ENCODE data around the gene RNF220. TPM values are rescaled to one million over a fixed set of nuclear protein-coding genes. Genes with fewer than 3 reads are reported as not detected.

The RNF220 gene
- total and polyA plus RNA-seq, 9 of the 15 experiments (the other 6 are each of a cell fraction or from before 2014, with no cell fraction given) = 5.1 to 117 (median 66.9) TPM

DNA sequence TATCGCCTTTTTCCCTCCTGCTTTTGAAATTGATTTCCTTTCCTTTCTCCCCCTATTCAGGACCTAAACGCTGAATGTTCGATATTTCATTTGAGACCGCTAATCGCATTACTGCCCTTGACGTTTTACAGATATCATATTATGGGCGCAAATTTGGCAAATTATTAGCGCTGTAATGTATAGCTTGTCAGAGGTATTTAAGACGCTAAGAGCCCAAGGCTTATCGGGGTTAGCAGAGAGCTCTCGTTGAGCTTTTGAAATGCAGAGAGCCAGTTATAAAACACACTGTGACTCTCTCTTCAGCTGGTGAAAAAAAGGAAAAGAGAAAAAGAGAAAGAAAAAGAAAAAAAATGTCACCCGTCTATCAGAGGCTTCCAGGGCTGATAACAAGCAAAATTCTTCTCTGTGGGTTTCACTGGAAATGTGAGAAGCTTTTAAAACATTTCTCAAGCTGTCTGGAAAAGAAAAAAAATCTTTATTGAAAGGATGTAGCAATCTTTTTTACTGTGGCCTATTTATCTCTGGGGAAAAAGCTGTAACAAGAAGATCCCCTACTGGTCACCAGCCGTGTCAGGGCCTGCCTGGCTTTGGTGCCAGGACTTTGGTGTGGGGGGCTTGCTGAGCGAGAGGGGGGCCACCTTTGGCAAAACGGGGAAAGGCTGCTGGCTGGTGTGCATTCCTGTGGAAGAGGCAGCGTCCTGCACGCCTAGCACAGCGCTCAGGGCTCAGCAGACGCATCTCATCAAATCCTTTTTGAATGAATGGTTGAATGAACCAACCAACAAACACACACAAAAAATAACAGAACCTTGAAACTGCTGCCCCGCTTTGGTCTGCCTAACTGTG, 119.8 kb downstream of the RNF220 start (continued):
- TF ChIP-seq, protein P1, sequence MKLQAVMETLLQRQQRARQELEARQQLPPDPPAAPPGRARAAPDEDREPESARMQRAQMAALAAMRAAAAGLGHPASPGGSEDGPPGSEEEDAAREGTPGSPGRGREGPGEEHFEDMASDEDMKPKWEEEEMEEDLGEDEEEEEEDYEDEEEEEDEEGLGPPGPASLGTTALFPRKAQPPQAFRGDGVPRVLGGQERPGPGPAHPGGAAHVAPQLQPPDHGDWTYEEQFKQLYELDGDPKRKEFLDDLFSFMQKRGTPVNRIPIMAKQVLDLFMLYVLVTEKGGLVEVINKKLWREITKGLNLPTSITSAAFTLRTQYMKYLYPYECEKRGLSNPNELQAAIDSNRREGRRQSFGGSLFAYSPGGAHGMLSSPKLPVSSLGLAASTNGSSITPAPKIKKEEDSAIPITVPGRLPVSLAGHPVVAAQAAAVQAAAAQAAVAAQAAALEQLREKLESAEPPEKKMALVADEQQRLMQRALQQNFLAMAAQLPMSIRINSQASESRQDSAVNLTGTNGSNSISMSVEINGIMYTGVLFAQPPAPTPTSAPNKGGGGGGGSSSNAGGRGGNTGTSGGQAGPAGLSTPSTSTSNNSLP (IDR thresholded peaks at IDR 0.05; ENCODE audit: borderline replicate concordance, low read depth, low read length) = no peak
- TF ChIP-seq CBX8 (IDR thresholded peaks at IDR 0.05; ENCODE audit: borderline replicate concordance, extremely low read depth, low read depth, low read length, poor library complexity, severe bottlenecking) (no peak), DPF2 (IDR thresholded peaks at IDR 0.05) (peak; percentile 73), NFE2 (IDR thresholded peaks at IDR 0.05; ENCODE audit: low read depth) (no peak), SREBF2 (CRISPR knock-in tag; IDR thresholded peaks at IDR 0.05) (no peak)
- TF ChIP-seq, protein P2, sequence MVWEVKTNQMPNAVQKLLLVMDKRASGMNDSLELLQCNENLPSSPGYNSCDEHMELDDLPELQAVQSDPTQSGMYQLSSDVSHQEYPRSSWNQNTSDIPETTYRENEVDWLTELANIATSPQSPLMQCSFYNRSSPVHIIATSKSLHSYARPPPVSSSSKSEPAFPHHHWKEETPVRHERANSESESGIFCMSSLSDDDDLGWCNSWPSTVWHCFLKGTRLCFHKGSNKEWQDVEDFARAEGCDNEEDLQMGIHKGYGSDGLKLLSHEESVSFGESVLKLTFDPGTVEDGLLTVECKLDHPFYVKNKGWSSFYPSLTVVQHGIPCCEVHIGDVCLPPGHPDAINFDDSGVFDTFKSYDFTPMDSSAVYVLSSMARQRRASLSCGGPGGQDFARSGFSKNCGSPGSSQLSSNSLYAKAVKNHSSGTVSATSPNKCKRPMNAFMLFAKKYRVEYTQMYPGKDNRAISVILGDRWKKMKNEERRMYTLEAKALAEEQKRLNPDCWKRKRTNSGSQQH (CRISPR knock-in tag; IDR thresholded peaks at IDR 0.05) = no peak
- TF ChIP-seq, protein P3, sequence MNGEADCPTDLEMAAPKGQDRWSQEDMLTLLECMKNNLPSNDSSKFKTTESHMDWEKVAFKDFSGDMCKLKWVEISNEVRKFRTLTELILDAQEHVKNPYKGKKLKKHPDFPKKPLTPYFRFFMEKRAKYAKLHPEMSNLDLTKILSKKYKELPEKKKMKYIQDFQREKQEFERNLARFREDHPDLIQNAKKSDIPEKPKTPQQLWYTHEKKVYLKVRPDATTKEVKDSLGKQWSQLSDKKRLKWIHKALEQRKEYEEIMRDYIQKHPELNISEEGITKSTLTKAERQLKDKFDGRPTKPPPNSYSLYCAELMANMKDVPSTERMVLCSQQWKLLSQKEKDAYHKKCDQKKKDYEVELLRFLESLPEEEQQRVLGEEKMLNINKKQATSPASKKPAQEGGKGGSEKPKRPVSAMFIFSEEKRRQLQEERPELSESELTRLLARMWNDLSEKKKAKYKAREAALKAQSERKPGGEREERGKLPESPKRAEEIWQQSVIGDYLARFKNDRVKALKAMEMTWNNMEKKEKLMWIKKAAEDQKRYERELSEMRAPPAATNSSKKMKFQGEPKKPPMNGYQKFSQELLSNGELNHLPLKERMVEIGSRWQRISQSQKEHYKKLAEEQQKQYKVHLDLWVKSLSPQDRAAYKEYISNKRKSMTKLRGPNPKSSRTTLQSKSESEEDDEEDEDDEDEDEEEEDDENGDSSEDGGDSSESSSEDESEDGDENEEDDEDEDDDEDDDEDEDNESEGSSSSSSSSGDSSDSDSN (IDR thresholded peaks at IDR 0.05; ENCODE audit: borderline replicate concordance in 1 of 2, low read depth in 2 of 2, low read length in 2 of 2) = no peak
- TF ChIP-seq, protein P4, sequence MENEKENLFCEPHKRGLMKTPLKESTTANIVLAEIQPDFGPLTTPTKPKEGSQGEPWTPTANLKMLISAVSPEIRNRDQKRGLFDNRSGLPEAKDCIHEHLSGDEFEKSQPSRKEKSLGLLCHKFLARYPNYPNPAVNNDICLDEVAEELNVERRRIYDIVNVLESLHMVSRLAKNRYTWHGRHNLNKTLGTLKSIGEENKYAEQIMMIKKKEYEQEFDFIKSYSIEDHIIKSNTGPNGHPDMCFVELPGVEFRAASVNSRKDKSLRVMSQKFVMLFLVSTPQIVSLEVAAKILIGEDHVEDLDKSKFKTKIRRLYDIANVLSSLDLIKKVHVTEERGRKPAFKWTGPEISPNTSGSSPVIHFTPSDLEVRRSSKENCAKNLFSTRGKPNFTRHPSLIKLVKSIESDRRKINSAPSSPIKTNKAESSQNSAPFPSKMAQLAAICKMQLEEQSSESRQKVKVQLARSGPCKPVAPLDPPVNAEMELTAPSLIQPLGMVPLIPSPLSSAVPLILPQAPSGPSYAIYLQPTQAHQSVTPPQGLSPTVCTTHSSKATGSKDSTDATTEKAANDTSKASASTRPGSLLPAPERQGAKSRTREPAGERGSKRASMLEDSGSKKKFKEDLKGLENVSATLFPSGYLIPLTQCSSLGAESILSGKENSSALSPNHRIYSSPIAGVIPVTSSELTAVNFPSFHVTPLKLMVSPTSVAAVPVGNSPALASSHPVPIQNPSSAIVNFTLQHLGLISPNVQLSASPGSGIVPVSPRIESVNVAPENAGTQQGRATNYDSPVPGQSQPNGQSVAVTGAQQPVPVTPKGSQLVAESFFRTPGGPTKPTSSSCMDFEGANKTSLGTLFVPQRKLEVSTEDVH (IDR thresholded peaks at IDR 0.05; ENCODE audit: low read depth, partially characterized antibody) = no peak

Measured in K562 (cell line).